Testis (tissue), 3 donors: Measurements from ENCODE around the gene P2RX3. TPM values are rescaled to one million over a fixed set of nuclear protein-coding genes. Genes with fewer than 3 reads are reported as not detected.

Source experiments
- DNase-seq: peaks from one replicate; pipeline ENCODE4 v3.0.0-alpha.2; 2019
- H3K27ac ChIP-seq, 2 donors: fragments of 200-600 bp; sonication (generic); one replicate each; pipeline ENCODE4 v1.5.1; 2019
- H3K27me3 ChIP-seq: fragments of 200-600 bp; sonication (generic); one replicate; pipeline ENCODE4 v1.5.1; 2019
- H3K36me3 ChIP-seq: fragments of 200-600 bp; sonication (generic); one replicate; pipeline ENCODE4 v1.5.1; 2017; ENCODE audit warnings: low read depth; ENCODE audit errors: missing control alignments
- H3K4me1 ChIP-seq: fragments of 200-600 bp; sonication (generic); one replicate; pipeline ENCODE4 v1.5.1; 2019
- H3K4me3 ChIP-seq, 2 donors: fragments of 200-600 bp; sonication (generic); one replicate each; pipeline ENCODE4 v1.5.1; 2017 to 2019
- H3K9me3 ChIP-seq: fragments of 200-600 bp; sonication (generic); one replicate; pipeline ENCODE4 v1.5.1; 2017
- POLR2A ChIP-seq: fragments of 450-650 bp; IDR thresholded peaks from one replicate; pipeline ENCODE4 v1.6.1; 2017; ENCODE audit warnings: antibody characterized with exemption, mild to moderate bottlenecking, moderate library complexity
- WGBS, 2 donors: methylation state at CpG; one replicate each; pipeline ENCODE4 v1.1.5; 2018; 5-methylcytosine and 5-hydroxymethylcytosine counted together
- intact Hi-C: fragments of 100-400 bp; cut with DNase I; formaldehyde crosslinking; loops from one replicate; pipeline ENCODE4 v1.15.1; 2023; ENCODE audit warnings: low total_unique reads
- polyA plus RNA-seq: library from polyadenylated mRNA; stranded (reverse); fragments of 350-450 nt; fragmentation: Illumina TruSeq; extraction: RNeasy Lipid Tissue Mini Kit (QIAGEN cat#74804); gene quantifications from one replicate; pipeline ENCODE4 v1.2.3, GENCODE V29; 2014; ENCODE audit warnings: low read depth, low replicate concordance; ENCODE audit not compliant: insufficient read depth
- total RNA-seq, 2 donors: library from RNA; depleted of rRNA; stranded (reverse); fragments of >200 nt; gene quantifications; one replicate each; pipeline ENCODE4 v1.2.3, GENCODE V29; 2016
- TF ChIP-seq, protein P1 (sequence below), 3 experiments: fragments of 450-650 bp in 2 of 3; fragments of 200-600 bp in 1 of 3; sonication (generic) in 1 of 3; IDR thresholded peaks; one replicate each; pipeline ENCODE4 v1.5.1; 2016 to 2019; ENCODE audit warnings: antibody characterized with exemption in 3 of 3, mild to moderate bottlenecking in 2 of 3, moderate library complexity in 1 of 3

P2RX3 gene
- total and polyA plus RNA-seq, 3 donors from 2014 or later, result 2.5 to 8.5 (median 3.3) TPM

- 71 to 76% methylated on average over 9 of the region's 9 CpGs for WGBS, 2 donors
- no peak for DNase-seq
- H3K27ac ChIP-seq, result no peak overlapping the region
- no peak overlapping the region for H3K4me3 ChIP-seq
- TF ChIP-seq, protein P1, sequence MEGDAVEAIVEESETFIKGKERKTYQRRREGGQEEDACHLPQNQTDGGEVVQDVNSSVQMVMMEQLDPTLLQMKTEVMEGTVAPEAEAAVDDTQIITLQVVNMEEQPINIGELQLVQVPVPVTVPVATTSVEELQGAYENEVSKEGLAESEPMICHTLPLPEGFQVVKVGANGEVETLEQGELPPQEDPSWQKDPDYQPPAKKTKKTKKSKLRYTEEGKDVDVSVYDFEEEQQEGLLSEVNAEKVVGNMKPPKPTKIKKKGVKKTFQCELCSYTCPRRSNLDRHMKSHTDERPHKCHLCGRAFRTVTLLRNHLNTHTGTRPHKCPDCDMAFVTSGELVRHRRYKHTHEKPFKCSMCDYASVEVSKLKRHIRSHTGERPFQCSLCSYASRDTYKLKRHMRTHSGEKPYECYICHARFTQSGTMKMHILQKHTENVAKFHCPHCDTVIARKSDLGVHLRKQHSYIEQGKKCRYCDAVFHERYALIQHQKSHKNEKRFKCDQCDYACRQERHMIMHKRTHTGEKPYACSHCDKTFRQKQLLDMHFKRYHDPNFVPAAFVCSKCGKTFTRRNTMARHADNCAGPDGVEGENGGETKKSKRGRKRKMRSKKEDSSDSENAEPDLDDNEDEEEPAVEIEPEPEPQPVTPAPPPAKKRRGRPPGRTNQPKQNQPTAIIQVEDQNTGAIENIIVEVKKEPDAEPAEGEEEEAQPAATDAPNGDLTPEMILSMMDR (IDR thresholded peaks at IDR 0.05), result no peak
- no peak for TF ChIP-seq POLR2A
- H3K27me3 ChIP-seq, result no peaks in the 10 kb centered on the region
- intact Hi-C loops, result no loop called here
- no peaks in the 10 kb centered on the region for H3K9me3 ChIP-seq
- peaks cover 58% of the 10 kb centered on the region for H3K4me1 ChIP-seq
- H3K36me3 ChIP-seq, result no peaks in the 10 kb centered on the region
Observed at GRCh38 chr11:57306940-57307565, 31.1 kb upstream of the P2RX3 start.

DNA sequence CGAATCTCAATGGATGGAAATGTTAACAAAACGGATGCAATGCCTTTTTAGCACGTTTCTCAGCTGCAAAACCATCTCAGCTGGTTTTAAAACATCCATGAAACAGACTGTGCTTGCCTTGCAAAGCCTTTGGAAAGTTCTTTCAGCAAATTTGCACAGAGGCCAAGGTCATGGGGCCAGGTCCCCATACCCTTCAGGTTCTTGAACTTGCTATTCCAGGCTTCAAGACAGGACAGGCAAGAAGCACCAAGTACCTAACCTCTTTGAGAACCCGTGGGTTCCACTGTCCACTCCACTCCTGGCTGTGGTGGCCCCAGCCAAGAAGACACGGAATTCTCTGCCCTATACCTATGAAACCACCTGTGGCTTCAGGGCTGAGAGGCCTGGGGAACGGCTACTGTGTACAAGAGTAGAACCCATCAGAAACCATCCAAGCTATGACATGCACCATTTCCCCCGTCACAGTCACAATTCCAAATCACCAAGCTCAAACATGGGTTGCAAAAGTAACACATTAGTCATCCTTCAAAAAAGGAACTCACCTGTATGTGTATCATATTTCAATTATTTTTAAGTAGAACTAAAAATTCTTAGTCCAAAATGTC, 30.4 kb upstream of the P2RX3 start:
- H3K36me3 ChIP-seq, result no peaks in the 10 kb centered on the region
- no peaks in the 10 kb centered on the region for H3K9me3 ChIP-seq
- 56 to 60% methylated on average over 7 of the region's 7 CpGs for WGBS, 2 donors
- no peaks in the 10 kb centered on the region for H3K27me3 ChIP-seq
- H3K27ac ChIP-seq, result no peak overlapping the region
- intact Hi-C loops, result no loop called here
- H3K4me1 ChIP-seq, result peaks cover 65% of the 10 kb centered on the region
- no peak overlapping the region for H3K4me3 ChIP-seq
- no peak for DNase-seq
- TF ChIP-seq, protein P1 (IDR thresholded peaks at IDR 0.05), result no peak
- TF ChIP-seq POLR2A, result no peak

DNA sequence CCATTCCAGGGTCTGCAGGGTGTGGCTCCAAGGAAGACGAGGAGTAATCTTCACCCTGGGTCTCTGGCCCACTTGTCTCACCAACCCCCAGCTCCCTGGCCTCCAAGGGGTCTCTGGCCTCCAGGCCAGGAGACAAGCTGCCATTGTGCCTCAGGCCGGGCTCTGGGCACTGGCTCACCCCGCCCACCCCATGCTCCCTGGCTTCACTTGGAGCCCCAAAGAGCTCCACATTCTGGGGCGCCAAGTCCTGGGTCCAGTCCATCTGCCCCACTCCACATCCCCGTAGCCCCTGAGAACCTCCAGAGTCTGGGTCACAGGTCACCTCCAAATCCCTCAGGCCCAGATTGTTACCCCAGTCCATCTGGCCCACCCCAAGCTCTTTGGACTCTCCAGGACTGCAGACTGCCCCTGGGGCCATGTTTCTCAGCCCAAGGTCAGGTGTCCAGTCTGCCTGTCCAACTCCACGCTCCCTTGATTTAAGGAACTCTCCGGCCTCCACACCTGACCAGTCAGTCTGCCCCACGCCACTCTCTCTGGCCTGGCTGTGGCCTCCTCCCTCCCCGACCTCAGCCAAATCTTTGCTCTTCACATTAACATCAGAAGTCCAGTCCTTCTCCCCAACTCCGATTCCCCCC, 29.6 kb upstream of the P2RX3 start:
- no peaks in the 10 kb centered on the region for H3K36me3 ChIP-seq
- TF ChIP-seq, protein P1 (IDR thresholded peaks at IDR 0.05), result no peak
- no peak for TF ChIP-seq POLR2A
- H3K4me3 ChIP-seq, result no peak overlapping the region
- 84 to 91% methylated on average over 10 of the region's 10 CpGs for WGBS, 2 donors
- intact Hi-C loops, result no loop called here
- H3K27me3 ChIP-seq, result no peaks in the 10 kb centered on the region
- DNase-seq, result no peak
- peaks cover 73% of the 10 kb centered on the region for H3K4me1 ChIP-seq
- no peak overlapping the region for H3K27ac ChIP-seq
- no peaks in the 10 kb centered on the region for H3K9me3 ChIP-seq

GRCh38 chr11:57309106-57310059, 28.8 kb upstream of the P2RX3 start:
- no peaks in the 10 kb centered on the region for H3K9me3 ChIP-seq
- peak overlapping the region; percentile 65 to 85 for H3K27ac ChIP-seq
- intact Hi-C loops, result no loop called here
- WGBS, 2 donors, result 83 to 92% methylated on average over 24 of the region's 24 CpGs
- no peak for DNase-seq
- no peaks in the 10 kb centered on the region for H3K36me3 ChIP-seq
- H3K4me1 ChIP-seq, result peaks cover 67% of the 10 kb centered on the region
- TF ChIP-seq POLR2A, result no peak
- TF ChIP-seq, protein P1 (IDR thresholded peaks at IDR 0.05), result no peak
- no peak overlapping the region for H3K4me3 ChIP-seq
- H3K27me3 ChIP-seq, result no peaks in the 10 kb centered on the region
